Esophagus squamous epithelium (tissue), 5 donors: ENCODE measurements around the gene HYOU1. TPM values are rescaled to one million over a fixed set of nuclear protein-coding genes. Genes with fewer than 3 reads are reported as not detected.

ENCODE experiments used
- DNase-seq: peaks from one replicate; lab custom pipeline; 2025; lab: John Stamatoyannopoulos, UW
- H3K27ac ChIP-seq, 4 donors: fragments of 200-600 bp; sonication (generic); one replicate each; pipeline ENCODE4 v1.5.1; 2016 to 2019; ENCODE audit warnings: mild to moderate bottlenecking in 1 of 4
- H3K27me3 ChIP-seq, 4 donors: fragments of 200-600 bp; sonication (generic); 1 replicate in 3 of 4; 2 replicates in 1 of 4; pipeline versions ENCODE4 v1.5.1 to v1.6.0; 2017 to 2021; ENCODE audit warnings: antibody characterized with exemption in 1 of 4
- H3K36me3 ChIP-seq, 3 donors: fragments of 200-600 bp; sonication (generic); one replicate each; pipeline ENCODE4 v1.5.1; 2016 to 2019
- H3K4me1 ChIP-seq, 3 donors: fragments of 200-600 bp; sonication (generic); one replicate each; pipeline ENCODE4 v1.5.1; 2017 to 2019
- H3K4me3 ChIP-seq, 4 donors: fragments of 200-600 bp; sonication (generic); 1 replicate in 3 of 4; 2 replicates in 1 of 4; pipeline ENCODE4 v1.5.1; 2016 to 2019; ENCODE audit warnings: mild to moderate bottlenecking in 2 of 4, moderate library complexity in 1 of 4
- H3K9me3 ChIP-seq, 3 donors: fragments of 200-600 bp; sonication (generic); one replicate each; pipeline ENCODE4 v1.5.1; 2016 to 2019
- POLR2A ChIP-seq, 4 donors: fragments of 450-650 bp; IDR thresholded peaks; one replicate each; pipeline ENCODE4 v1.6.1; 2017; ENCODE audit warnings: antibody characterized with exemption in 4 of 4, mild to moderate bottlenecking in 4 of 4, moderate library complexity in 3 of 4
- WGBS, 2 donors: methylation state at CpG; one replicate each; pipeline ENCODE4 v1.1.5; 2018; 5-methylcytosine and 5-hydroxymethylcytosine counted together
- intact Hi-C: fragments of 100-400 bp; cut with DNase I; formaldehyde crosslinking; loops from one replicate; pipeline ENCODE4 v1.15.0; 2022
- total RNA-seq, 4 donors: library from RNA; depleted of rRNA; stranded (reverse); fragments of >200 nt; gene quantifications; one replicate each; pipeline ENCODE4 v1.1.0, GENCODE V29; 2016
- TF ChIP-seq, protein P1 (sequence below), 6 experiments: fragments of 450-650 bp in 4 of 6; fragments of 200-600 bp in 2 of 6; sonication (generic) in 2 of 6; IDR thresholded peaks; one replicate each; pipeline ENCODE4 v1.5.1; 2016 to 2019; ENCODE audit warnings: antibody characterized with exemption in 6 of 6, mild to moderate bottlenecking in 4 of 6, moderate library complexity in 4 of 6
- donor health status: DM: yes; HTN: yes; CAD: no.

Gene HYOU1
- total RNA-seq, 4 donors from 2014 or later = 44.1 to 93.8 (median 65.4) TPM

DNA sequence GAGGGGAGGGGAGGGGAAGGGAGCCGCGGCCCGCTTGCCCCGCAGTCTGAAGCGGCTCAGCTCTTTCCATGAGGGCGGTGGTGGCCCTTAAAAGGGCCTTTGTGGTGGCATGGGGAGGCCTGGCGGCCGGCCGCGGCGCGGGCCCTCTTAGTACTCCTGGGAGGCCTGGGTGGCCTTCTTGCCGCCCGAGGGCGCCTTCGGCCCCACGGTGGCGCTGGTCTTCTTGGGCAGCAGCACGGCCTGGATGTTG, 37.7 kb upstream of the HYOU1 start:
- no peak for TF ChIP-seq POLR2A (IDR thresholded peaks at IDR 0.05)
- TF ChIP-seq, protein P1, sequence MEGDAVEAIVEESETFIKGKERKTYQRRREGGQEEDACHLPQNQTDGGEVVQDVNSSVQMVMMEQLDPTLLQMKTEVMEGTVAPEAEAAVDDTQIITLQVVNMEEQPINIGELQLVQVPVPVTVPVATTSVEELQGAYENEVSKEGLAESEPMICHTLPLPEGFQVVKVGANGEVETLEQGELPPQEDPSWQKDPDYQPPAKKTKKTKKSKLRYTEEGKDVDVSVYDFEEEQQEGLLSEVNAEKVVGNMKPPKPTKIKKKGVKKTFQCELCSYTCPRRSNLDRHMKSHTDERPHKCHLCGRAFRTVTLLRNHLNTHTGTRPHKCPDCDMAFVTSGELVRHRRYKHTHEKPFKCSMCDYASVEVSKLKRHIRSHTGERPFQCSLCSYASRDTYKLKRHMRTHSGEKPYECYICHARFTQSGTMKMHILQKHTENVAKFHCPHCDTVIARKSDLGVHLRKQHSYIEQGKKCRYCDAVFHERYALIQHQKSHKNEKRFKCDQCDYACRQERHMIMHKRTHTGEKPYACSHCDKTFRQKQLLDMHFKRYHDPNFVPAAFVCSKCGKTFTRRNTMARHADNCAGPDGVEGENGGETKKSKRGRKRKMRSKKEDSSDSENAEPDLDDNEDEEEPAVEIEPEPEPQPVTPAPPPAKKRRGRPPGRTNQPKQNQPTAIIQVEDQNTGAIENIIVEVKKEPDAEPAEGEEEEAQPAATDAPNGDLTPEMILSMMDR (IDR thresholded peaks at IDR 0.05) = peak; percentile 28 to 69 (median 56)
- Histone ChIP-seq H3K4me1 (peaks cover 14 to 40% (median 21%) of the 10 kb centered on the region in 3 donors), H3K9me3 (no peaks in the 10 kb centered on the region), H3K4me3 (peak overlapping the region; percentile 73 to 93 (median 86)), H3K27me3 (no peaks in the 10 kb centered on the region), H3K36me3 (peaks cover 6 to 45% (median 16%) of the 10 kb centered on the region in 3 donors), H3K27ac (peak overlapping the region; percentile 90 to 97 (median 96))
- intact Hi-C loops = loop anchor here (10.0 kb wide), 1 partner anchor 100 kb away; no protein-coding TSS in a partner anchor
- DNase-seq = no peak
- WGBS, 2 donors = 0% methylated on average over 6 of the region's 19 CpGs; no CpG with 5 or more reads in 1 of the 2 donors

DNA sequence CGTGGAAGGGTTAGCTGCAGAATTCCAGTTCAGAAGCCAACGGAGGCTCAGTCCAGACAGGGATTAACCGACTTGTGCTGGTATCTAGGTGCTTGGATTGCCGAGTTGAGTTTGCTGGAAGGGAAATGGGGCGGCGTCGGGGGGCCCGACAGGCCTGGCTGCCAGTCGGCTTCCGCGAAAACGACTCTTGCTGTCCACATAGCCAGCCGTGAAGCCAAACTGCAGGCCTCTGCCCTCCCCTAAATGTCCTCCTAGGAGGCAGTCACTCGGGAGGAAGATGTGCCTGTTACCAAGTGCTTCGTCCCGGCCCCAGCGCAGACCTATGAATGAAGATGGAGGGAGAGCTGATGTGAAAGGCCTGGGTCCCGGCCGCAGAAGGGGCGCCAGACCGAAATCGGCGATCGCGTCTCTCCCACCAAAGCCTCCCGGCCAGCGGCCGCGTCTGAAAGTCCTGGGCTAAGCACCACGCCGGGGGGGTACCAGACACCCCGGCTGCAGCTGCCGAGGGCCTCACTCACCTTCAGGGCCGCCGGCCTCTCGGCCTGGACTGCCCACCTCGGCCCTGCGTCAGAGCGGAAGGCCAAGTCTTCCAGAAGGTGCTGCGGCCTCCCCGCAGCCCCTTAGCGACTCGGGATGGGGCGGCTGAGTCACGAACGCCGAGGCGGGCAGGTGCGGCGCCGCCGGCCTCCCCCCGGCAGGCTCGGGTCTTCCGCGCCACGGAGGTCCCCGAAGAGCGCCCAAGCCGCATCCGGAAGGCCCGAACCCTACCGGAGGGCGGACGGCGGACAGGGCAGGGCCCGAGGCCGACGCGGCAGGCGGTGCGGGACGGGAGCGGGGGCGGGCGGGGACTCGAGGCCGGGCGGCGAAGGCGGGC, 37.2 kb upstream of the HYOU1 start:
- no peak for DNase-seq
- Histone ChIP-seq H3K27ac (peak overlapping the region; percentile 90 to 97 (median 96)), H3K9me3 (no peaks in the 10 kb centered on the region), H3K4me1 (peaks cover 14 to 36% (median 21%) of the 10 kb centered on the region in 3 donors), H3K27me3 (no peaks in the 10 kb centered on the region), H3K4me3 (peak overlapping the region; percentile 73 to 93 (median 86)), H3K36me3 (peaks cover 6 to 45% (median 16%) of the 10 kb centered on the region in 3 donors)
- 1 to 4% methylated on average over 5 to 8 of the region's 81 CpGs for whole genome bisulfite sequencing, 2 donors
- intact Hi-C loops = loop anchor here (10.0 kb wide), 1 partner anchor 101 kb away; no protein-coding TSS in a partner anchor
- TF ChIP-seq, protein P1 (IDR thresholded peaks at IDR 0.05) = no peak
- TF ChIP-seq POLR2A (IDR thresholded peaks at IDR 0.05) = no peak

GRCh38 chr11:119092880-119093842, 36.2 kb upstream of the HYOU1 start:
- H3K27ac ChIP-seq = peak overlapping the region; percentile 29 to 97 (median 93)
- peaks cover 6 to 36% (median 16%) of the 10 kb centered on the region in 3 donors for H3K36me3 ChIP-seq
- H3K4me1 ChIP-seq = peaks cover 14 to 36% (median 21%) of the 10 kb centered on the region in 3 donors
- H3K9me3 ChIP-seq = no peaks in the 10 kb centered on the region
- intact Hi-C loops = loop anchor here (10.0 kb wide), 1 partner anchor 102 kb away; no protein-coding TSS in a partner anchor
- no peak for DNase-seq
- TF ChIP-seq POLR2A (IDR thresholded peaks at IDR 0.05) = no peak
- TF ChIP-seq, protein P1 (IDR thresholded peaks at IDR 0.05) = no peak
- peak overlapping the region; percentile 73 to 93 (median 86) for H3K4me3 ChIP-seq
- WGBS, 2 donors = 34 to 43% methylated on average over 5 to 10 of the region's 12 CpGs
- H3K27me3 ChIP-seq = no peaks in the 10 kb centered on the region

DNA sequence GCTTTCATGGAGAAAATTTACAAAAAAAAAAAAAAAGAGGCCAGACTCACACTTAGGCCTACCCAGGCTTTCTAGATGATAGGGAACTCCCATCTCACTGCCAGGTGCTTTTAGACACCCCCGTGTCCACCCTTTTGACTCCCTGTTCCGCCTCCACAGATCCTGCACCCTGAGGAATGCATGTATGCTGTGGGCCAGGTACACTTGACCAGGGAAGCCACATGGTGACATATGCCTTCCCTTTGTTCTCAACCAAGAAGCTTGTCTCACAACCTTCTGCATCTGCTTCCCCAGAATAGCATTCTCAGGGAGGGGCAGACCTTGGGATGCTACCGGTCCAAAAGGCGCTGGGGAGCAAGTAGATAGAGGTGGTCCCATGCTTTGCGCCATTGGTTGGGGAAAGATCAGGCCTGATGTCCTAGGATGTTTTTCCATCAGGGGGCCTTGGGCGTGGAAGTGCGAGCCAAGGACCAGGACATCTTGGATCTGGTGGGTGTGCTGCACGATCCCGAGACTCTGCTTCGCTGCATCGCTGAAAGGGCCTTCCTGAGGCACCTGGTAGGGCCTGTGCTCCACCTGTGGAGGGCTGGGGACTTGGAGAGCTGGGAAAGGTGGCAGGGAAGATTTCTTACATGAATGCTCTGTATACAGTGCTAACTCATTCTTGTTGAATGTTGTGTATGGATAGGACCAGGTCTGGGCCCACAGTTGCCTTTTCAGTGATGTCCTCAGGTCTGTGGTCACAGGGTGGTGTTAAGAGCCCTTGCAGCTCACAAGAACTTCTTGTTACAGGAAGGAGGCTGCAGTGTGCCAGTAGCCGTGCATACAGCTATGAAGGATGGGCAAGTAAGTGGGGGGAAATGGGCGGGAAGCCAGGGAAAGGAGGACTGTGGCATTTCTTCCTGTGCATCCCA, 35.2 kb upstream of the HYOU1 start:
- no peak for DNase-seq
- no peaks in the 10 kb centered on the region for H3K9me3 ChIP-seq
- peak overlapping the region in 2 of 4 donors; percentile 92 to 93 for H3K4me3 ChIP-seq
- intact Hi-C loops = loop anchor here (10.0 kb wide), 1 partner anchor 103 kb away; no protein-coding TSS in a partner anchor
- peaks cover 14 to 42% (median 21%) of the 10 kb centered on the region in 3 donors for H3K4me1 ChIP-seq
- peaks cover 0 to 27% (median 8%) of the 10 kb centered on the region in 3 donors for H3K36me3 ChIP-seq
- TF ChIP-seq, protein P1 (IDR thresholded peaks at IDR 0.05) = no peak
- TF ChIP-seq POLR2A (IDR thresholded peaks at IDR 0.05) = no peak
- 81 to 86% methylated on average over 13 of the region's 13 CpGs for WGBS, 2 donors
- H3K27ac ChIP-seq = no peak overlapping the region
- H3K27me3 ChIP-seq = no peaks in the 10 kb centered on the region
